Chondrocyte (in vitro differentiated cells): ENCODE measurements around the gene BANK1. TPM values are rescaled to one million over a fixed set of nuclear protein-coding genes. Genes with fewer than 3 reads are reported as not detected.

Experiments used
- DNase-seq: peaks from one replicate; pipeline ENCODE4 v3.0.0; 2021; ENCODE audit warnings: mixed read lengths, low spot score
- H3K27ac Mint-ChIP-seq: one replicate; pipeline ENCODE4 v1.8.0; 2021; ENCODE audit warnings: mild to moderate bottlenecking, moderate library complexity, mixed read lengths; ENCODE audit not compliant: unreplicated experiment
- H3K27me3 Mint-ChIP-seq: 2 replicates; pipeline ENCODE4 v1.8.0; 2021; ENCODE audit warnings: low read depth, mixed read lengths
- H3K36me3 Mint-ChIP-seq: 2 replicates; pipeline ENCODE4 v1.8.0; 2021; ENCODE audit warnings: low read depth, mixed read lengths
- H3K4me1 Mint-ChIP-seq: 2 replicates; pipeline ENCODE4 v1.8.0; 2021; ENCODE audit warnings: low read depth, mild to moderate bottlenecking, mixed read lengths
- H3K4me3 Mint-ChIP-seq: one replicate; pipeline ENCODE4 v1.8.0; 2021; ENCODE audit warnings: mild to moderate bottlenecking, moderate library complexity, mixed read lengths; ENCODE audit not compliant: unreplicated experiment
- H3K9me3 Mint-ChIP-seq: 2 replicates; pipeline ENCODE4 v1.8.0; 2021; ENCODE audit warnings: low read depth, mixed read lengths
- total RNA-seq: library from RNA; stranded (reverse); gene quantifications from 3 replicates; pipeline ENCODE4 v1.2.1, GENCODE V29; 2021
- TF ChIP-seq, protein P1 (sequence below): fragments of 200-600 bp; sonication (generic); IDR thresholded peaks from 2 replicates; pipeline ENCODE4 v1.5.0; 2021; ENCODE audit warnings: antibody characterized with exemption, mild to moderate bottlenecking, moderate library complexity

BANK1 gene
- total RNA-seq, 1 donor from 2014 or later = 0.65 TPM

DNA sequence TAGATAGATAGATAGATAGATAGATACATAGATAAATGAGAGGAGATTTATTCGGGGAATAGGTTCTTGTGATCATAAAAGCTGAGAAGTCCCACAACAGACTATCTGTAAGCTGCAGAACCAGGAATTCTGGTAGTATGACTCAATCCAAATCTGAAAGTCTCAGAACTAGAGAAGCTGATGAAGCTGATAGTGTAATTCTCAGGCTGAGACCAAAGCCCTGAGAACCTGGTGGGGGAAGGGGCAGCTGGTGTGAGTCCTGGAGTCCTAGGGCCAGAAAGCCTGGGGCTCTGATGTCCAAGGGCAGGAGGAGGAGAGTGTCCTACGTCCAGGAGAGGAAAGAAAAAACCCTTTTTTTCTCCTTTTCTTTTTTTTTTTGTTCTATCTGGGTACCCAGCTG is 8.0 kb upstream of the BANK1 start:
- DNase-seq = no peak
- Mint-ChIP-seq H3K27me3 (no peaks in the 10 kb centered on the region), H3K9me3 (peaks cover 6% of the 10 kb centered on the region), H3K27ac (no peak overlapping the region), H3K4me3 (no peak overlapping the region), H3K4me1 (no peaks in the 10 kb centered on the region), H3K36me3 (no peaks in the 10 kb centered on the region)
- TF ChIP-seq, protein P1, sequence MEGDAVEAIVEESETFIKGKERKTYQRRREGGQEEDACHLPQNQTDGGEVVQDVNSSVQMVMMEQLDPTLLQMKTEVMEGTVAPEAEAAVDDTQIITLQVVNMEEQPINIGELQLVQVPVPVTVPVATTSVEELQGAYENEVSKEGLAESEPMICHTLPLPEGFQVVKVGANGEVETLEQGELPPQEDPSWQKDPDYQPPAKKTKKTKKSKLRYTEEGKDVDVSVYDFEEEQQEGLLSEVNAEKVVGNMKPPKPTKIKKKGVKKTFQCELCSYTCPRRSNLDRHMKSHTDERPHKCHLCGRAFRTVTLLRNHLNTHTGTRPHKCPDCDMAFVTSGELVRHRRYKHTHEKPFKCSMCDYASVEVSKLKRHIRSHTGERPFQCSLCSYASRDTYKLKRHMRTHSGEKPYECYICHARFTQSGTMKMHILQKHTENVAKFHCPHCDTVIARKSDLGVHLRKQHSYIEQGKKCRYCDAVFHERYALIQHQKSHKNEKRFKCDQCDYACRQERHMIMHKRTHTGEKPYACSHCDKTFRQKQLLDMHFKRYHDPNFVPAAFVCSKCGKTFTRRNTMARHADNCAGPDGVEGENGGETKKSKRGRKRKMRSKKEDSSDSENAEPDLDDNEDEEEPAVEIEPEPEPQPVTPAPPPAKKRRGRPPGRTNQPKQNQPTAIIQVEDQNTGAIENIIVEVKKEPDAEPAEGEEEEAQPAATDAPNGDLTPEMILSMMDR = no peak

- Mint-ChIP-seq H3K4me1 (no peaks in the 10 kb centered on the region), H3K36me3 (no peaks in the 10 kb centered on the region), H3K4me3 (no peak overlapping the region), H3K27ac (no peak overlapping the region), H3K9me3 (peaks cover 3% of the 10 kb centered on the region), H3K27me3 (no peaks in the 10 kb centered on the region)
- TF ChIP-seq, protein P1 = no peak
- no peak for DNase-seq
These were observed 5.6 kb upstream of the BANK1 start for GRCh38 chr4:101784957-101785356.

- Mint-ChIP-seq H3K4me1 (peaks cover 3% of the 10 kb centered on the region), H3K4me3 (no peak overlapping the region), H3K36me3 (no peaks in the 10 kb centered on the region), H3K27ac (no peak overlapping the region), H3K27me3 (no peaks in the 10 kb centered on the region), H3K9me3 (peaks cover 3% of the 10 kb centered on the region)
- no peak for DNase-seq
- TF ChIP-seq, protein P1 = no peak
These were observed 5.0 kb upstream of the BANK1 start for GRCh38 chr4:101785486-101785885.

- H3K36me3 Mint-ChIP-seq = no peaks in the 10 kb centered on the region
- peaks cover 18% of the 10 kb centered on the region for H3K4me1 Mint-ChIP-seq
- H3K27me3 Mint-ChIP-seq = no peaks in the 10 kb centered on the region
- TF ChIP-seq, protein P1 = no peak
- no peak overlapping the region for H3K27ac Mint-ChIP-seq
- DNase-seq = no peak
- H3K9me3 Mint-ChIP-seq = peaks cover 3% of the 10 kb centered on the region
- H3K4me3 Mint-ChIP-seq = no peak overlapping the region
These were observed 2.7 kb upstream of the BANK1 start for GRCh38 chr4:101787701-101788316.

- TF ChIP-seq, protein P1 = no peak
- Mint-ChIP-seq H3K27ac (no peak overlapping the region), H3K9me3 (peaks cover 3% of the 10 kb centered on the region), H3K4me1 (peaks cover 18% of the 10 kb centered on the region), H3K36me3 (no peaks in the 10 kb centered on the region), H3K4me3 (peak overlapping the region; percentile 70), H3K27me3 (no peaks in the 10 kb centered on the region)
- DNase-seq = no peak
These were observed 640 bp downstream of the BANK1 start for GRCh38 chr4:101791182-101791558.
